ENCODE measurements around the gene KCNH6.

- TF ChIP-seq OSR1 (CRISPR knock-in tag; IDR thresholded peaks at IDR 0.05) (no peak), PATZ1 (CRISPR knock-in tag; IDR thresholded peaks at IDR 0.05; ENCODE audit: borderline replicate concordance) (no peak), ZNF8 (CRISPR knock-in tag; IDR thresholded peaks at IDR 0.05) (no peak), PPARA (CRISPR knock-in tag; IDR thresholded peaks at IDR 0.05; ENCODE audit: borderline replicate concordance) (no peak), ISL1 (CRISPR knock-in tag; IDR thresholded peaks at IDR 0.05) (no peak), BACH2 (CRISPR knock-in tag; IDR thresholded peaks at IDR 0.05; ENCODE audit: borderline replicate concordance) (no peak), POU6F1 (CRISPR knock-in tag; IDR thresholded peaks at IDR 0.05; ENCODE audit: borderline replicate concordance, low read depth) (no peak), ZFP30 (CRISPR knock-in tag; IDR thresholded peaks at IDR 0.05) (no peak), ZNF565 (CRISPR knock-in tag; conservative IDR thresholded peaks at IDR 0.05; ENCODE audit: low read depth) (no peak)
These were observed 42.2 kb upstream of the KCNH6 start for GRCh38 chr17:63480826-63481487.

Data from SK-N-SH treated with all-trans-retinoic acid at 6 μM for 48 hours (cell line).